HepG2 (cell line): ENCODE data around the gene ZFP36L2. TPM values are rescaled to one million over a fixed set of nuclear protein-coding genes. Genes with fewer than 3 reads are reported as not detected.

Experiments used
- FOXO1 ChIP-seq: sonication (generic); formaldehyde crosslinking; IDR thresholded peaks from 2 replicates; pipeline ENCODE4 v1.4.0; 2020; ENCODE audit warnings: missing genetic modification reagents
- GATAD2A ChIP-seq: IDR thresholded peaks from 2 replicates; pipeline ENCODE4 v1.6.1; 2016
- GPN1 ChIP-seq: sonication (generic); formaldehyde crosslinking; IDR thresholded peaks from 2 replicates; pipeline ENCODE4 v1.5.1; 2020; ENCODE audit warnings: missing genetic modification reagents, borderline replicate concordance
- HIVEP1 ChIP-seq: sonication (generic); formaldehyde crosslinking; IDR thresholded peaks from 2 replicates; pipeline ENCODE4 v1.4.0; 2020; ENCODE audit warnings: mild to moderate bottlenecking, missing genetic modification reagents
- ISL2 ChIP-seq: sonication (generic); formaldehyde crosslinking; IDR thresholded peaks from 2 replicates; pipeline ENCODE4 v1.5.0; 2020; ENCODE audit warnings: missing genetic modification reagents
- KDM3A ChIP-seq: IDR thresholded peaks from 2 replicates; pipeline ENCODE4 v1.6.1; 2018; ENCODE audit warnings: low read depth, missing compliant biosample characterization
- KLF11 ChIP-seq: IDR thresholded peaks from 2 replicates; pipeline ENCODE4 v1.6.1; 2016; ENCODE audit warnings: missing compliant biosample characterization
- KLF16 ChIP-seq, 2 experiments: sonication (generic) in 1 of 2; formaldehyde crosslinking in 1 of 2; IDR thresholded peaks; 2 replicates each; pipeline versions ENCODE4 v1.6.1 to v1.8.0; 2016 to 2023; ENCODE audit warnings: missing genetic modification reagents in 2 of 2, missing compliant biosample characterization in 1 of 2
- MXD4 ChIP-seq: IDR thresholded peaks from 2 replicates; pipeline ENCODE4 v1.6.1; 2016; ENCODE audit warnings: mild to moderate bottlenecking, missing biosample characterization, missing genetic modification reagents
- NR1H2 ChIP-seq: sonication (generic); formaldehyde crosslinking; IDR thresholded peaks from 2 replicates; pipeline ENCODE4 v1.8.1; 2022; ENCODE audit warnings: low read depth, missing genetic modification reagents, borderline replicate concordance
- NR2F6 ChIP-seq, 2 experiments: IDR thresholded peaks; 2 replicates each; pipeline ENCODE4 v1.6.1; 2016; ENCODE audit warnings: antibody characterized with exemption in 1 of 2, mild to moderate bottlenecking in 1 of 2
- SNAI1 ChIP-seq: sonication (generic); formaldehyde crosslinking; IDR thresholded peaks from 2 replicates; pipeline ENCODE4 v1.5.0; 2020; ENCODE audit warnings: mild to moderate bottlenecking, missing genetic modification reagents, borderline replicate concordance
- TAF1 ChIP-seq: sonication (generic); formaldehyde crosslinking; IDR thresholded peaks from 2 replicates; pipeline ENCODE4 v1.4.0; 2020; ENCODE audit warnings: missing genetic modification reagents
- TARDBP ChIP-seq: sonication (generic); formaldehyde crosslinking; IDR thresholded peaks from 2 replicates; pipeline ENCODE4 v1.8.0; 2022; ENCODE audit warnings: mild to moderate bottlenecking, missing genetic modification reagents
- ZFP90 ChIP-seq: sonication (generic); formaldehyde crosslinking; IDR thresholded peaks from 2 replicates; pipeline ENCODE4 v1.8.0; 2022; ENCODE audit warnings: missing genetic modification reagents, mild to moderate bottlenecking, inconsistent platforms, borderline replicate concordance
- ZNF232 ChIP-seq: sonication (generic); formaldehyde crosslinking; IDR thresholded peaks from 2 replicates; pipeline ENCODE4 v1.4.0; 2020; ENCODE audit warnings: missing genetic modification reagents, borderline replicate concordance
- ZNF441 ChIP-seq: sonication (generic); formaldehyde crosslinking; IDR thresholded peaks from 2 replicates; pipeline ENCODE4 v1.7.0; 2021; ENCODE audit warnings: missing genetic modification reagents, borderline replicate concordance
- ZNF841 ChIP-seq: sonication (generic); formaldehyde crosslinking; IDR thresholded peaks from 2 replicates; pipeline ENCODE4 v1.8.1; 2023; ENCODE audit warnings: missing genetic modification reagents, borderline replicate concordance
- polyA plus RNA-seq, 8 experiments: library from polyadenylated mRNA; depleted of rRNA in 3 of 8; stranded (reverse) in 7 of 8; unstranded in 1 of 8; fragments of >200 nt; fragmentation: Illumina TruSeq in 4 of 8; extraction: Trizol in 4 of 8; gene quantifications; 2 replicates each; pipeline versions ENCODE4 v1.2.1 to v1.2.3, GENCODE V29; 2011 to 2016; ENCODE audit warnings: low read depth in 4 of 8, missing spikeins in 1 of 8, mixed read lengths in 1 of 8; ENCODE audit not compliant: insufficient read depth in 1 of 8
- total RNA-seq, 5 experiments: library from RNA; depleted of rRNA; stranded (reverse); fragments of >200 nt; fragmentation: Illumina TruSeq; extraction: Trizol; gene quantifications; 2 replicates each; pipeline ENCODE4 v1.2.3, GENCODE V29; 2016; ENCODE audit warnings: low read depth in 1 of 5
- TF ChIP-seq, protein P1 (sequence below): sonication (generic); formaldehyde crosslinking; IDR thresholded peaks from 2 replicates; pipeline ENCODE4 v1.5.1; 2020; ENCODE audit warnings: missing genetic modification reagents, mild to moderate bottlenecking, borderline replicate concordance
- TF ChIP-seq, protein P2 (sequence below): sonication (generic); formaldehyde crosslinking; IDR thresholded peaks from 2 replicates; pipeline ENCODE4 v1.5.0; 2020; ENCODE audit warnings: missing genetic modification reagents
- TF ChIP-seq, protein P3 (sequence below): sonication (generic); formaldehyde crosslinking; IDR thresholded peaks from 2 replicates; pipeline ENCODE4 v1.5.1; 2020; ENCODE audit warnings: mild to moderate bottlenecking, missing genetic modification reagents, moderate library complexity

ZFP36L2 gene
- total and polyA plus RNA-seq, 2 of the 13 experiments (the other 11 are each of a cell fraction or from before 2014, with no cell fraction given): 11.2 to 21.8 TPM

DNA sequence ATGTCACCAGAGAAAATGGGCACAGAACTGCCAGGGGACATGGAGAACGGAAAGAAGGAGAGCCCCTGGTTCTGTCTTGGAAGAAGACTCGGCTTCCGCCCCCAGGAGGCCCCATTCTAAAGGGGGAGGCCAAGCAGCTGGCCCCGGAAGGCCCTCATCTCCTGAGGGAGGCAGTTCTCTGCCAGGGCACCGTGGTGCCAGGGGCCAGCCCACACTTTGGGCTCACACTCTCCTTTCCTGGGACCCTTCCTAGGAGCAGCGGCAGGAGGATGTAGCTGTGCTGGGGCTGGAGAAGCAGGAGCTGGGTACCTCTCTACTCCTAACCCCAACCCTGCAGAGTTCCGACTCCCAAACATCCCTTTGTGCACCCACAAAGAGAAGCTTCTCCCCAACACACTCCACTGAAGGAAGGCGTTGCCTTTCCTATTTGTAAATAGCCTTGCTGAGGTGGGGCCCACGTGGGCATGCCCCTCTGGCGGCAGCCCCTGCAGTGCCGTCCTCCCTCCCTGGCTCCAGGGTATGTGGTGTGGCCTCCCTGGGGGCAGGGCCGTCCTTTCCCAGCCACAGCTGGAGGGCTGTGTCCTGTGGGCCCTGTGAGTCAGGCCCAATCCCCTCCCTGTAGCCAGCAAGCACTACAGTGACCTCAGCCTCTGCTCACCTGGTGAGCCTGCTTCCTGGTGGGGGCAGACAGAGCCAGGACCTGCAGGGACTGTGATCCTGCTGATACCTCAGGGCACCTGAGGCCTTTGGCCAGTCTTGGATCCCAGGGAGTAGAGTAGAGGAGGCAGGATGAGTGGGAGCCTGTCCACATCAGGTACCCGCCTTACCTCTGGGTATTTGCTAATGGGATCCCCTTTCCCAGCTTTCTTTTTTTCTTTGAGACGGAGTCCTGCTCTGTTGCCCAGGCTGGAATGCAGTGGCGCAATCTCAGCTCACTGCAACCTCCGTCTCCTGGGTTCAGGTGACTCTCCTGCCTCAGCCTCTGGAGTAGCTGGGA is 26.6 kb downstream of the ZFP36L2 start (continued):
- TF ChIP-seq, protein P1, sequence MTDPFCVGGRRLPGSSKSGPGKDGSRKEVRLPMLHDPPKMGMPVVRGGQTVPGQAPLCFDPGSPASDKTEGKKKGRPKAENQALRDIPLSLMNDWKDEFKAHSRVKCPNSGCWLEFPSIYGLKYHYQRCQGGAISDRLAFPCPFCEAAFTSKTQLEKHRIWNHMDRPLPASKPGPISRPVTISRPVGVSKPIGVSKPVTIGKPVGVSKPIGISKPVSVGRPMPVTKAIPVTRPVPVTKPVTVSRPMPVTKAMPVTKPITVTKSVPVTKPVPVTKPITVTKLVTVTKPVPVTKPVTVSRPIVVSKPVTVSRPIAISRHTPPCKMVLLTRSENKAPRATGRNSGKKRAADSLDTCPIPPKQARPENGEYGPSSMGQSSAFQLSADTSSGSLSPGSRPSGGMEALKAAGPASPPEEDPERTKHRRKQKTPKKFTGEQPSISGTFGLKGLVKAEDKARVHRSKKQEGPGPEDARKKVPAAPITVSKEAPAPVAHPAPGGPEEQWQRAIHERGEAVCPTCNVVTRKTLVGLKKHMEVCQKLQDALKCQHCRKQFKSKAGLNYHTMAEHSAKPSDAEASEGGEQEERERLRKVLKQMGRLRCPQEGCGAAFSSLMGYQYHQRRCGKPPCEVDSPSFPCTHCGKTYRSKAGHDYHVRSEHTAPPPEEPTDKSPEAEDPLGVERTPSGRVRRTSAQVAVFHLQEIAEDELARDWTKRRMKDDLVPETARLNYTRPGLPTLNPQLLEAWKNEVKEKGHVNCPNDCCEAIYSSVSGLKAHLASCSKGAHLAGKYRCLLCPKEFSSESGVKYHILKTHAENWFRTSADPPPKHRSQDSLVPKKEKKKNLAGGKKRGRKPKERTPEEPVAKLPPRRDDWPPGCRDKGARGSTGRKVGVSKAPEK (CRISPR knock-in tag): 0 out of 2 replicates have a peak, but pooled peaks have one; percentile 23
- peak; percentile 64 for TF ChIP-seq HIVEP1
- TF ChIP-seq, protein P2, sequence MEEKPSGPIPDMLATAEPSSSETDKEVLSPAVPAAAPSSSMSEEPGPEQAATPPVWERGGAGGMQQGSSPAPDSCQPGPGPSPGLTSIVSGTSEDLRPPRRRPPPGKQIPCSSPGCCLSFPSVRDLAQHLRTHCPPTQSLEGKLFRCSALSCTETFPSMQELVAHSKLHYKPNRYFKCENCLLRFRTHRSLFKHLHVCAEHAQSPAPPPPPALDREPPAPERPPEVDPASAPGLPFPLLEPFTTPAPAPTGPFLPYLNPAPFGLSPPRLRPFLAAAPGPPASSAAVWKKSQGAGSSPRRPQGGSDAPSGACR (CRISPR knock-in tag): 0 out of 2 replicates have a peak, but pooled peaks have one; percentile 29
- 0 out of 2 replicates have a peak, but pooled peaks have one; percentile 65 for TF ChIP-seq KLF11 (CRISPR knock-in tag)
- TF ChIP-seq ZNF232 (CRISPR knock-in tag): peak; percentile 49; the same call in 1 of the 2 replicates
- TF ChIP-seq KDM3A (CRISPR knock-in tag): peak; percentile 81; the same call in 1 of the 2 replicates
- peak; percentile 5; the same call in 1 of the 2 replicates for TF ChIP-seq ISL2 (CRISPR knock-in tag)
- TF ChIP-seq ZFP90 (CRISPR knock-in tag): 0 out of 2 replicates have a peak, but pooled peaks have one; percentile 29
- 0 out of 4 replicates have a peak, but pooled peaks of 1 of the 2 experiments have one; percentile 70 for TF ChIP-seq KLF16 (CRISPR knock-in tag; IDR thresholded peaks at IDR 0.05)
- peak; percentile 23; the same call in 1 of the 2 replicates for TF ChIP-seq NR2F6 (IDR thresholded peaks at IDR 0.05)
- TF ChIP-seq NR2F6 (CRISPR knock-in tag; IDR thresholded peaks at IDR 0.05): peak; percentile 84
- peak; percentile 8; the same call in 1 of the 2 replicates for TF ChIP-seq ZNF441 (CRISPR knock-in tag)
- TF ChIP-seq TARDBP: peak; percentile 65; the same call in 1 of the 2 replicates
- TF ChIP-seq FOXO1: peak; percentile 67; the same call in 1 of the 2 replicates
- TF ChIP-seq TAF1: peak; percentile 60; the same call in 1 of the 2 replicates
- TF ChIP-seq, protein P3, sequence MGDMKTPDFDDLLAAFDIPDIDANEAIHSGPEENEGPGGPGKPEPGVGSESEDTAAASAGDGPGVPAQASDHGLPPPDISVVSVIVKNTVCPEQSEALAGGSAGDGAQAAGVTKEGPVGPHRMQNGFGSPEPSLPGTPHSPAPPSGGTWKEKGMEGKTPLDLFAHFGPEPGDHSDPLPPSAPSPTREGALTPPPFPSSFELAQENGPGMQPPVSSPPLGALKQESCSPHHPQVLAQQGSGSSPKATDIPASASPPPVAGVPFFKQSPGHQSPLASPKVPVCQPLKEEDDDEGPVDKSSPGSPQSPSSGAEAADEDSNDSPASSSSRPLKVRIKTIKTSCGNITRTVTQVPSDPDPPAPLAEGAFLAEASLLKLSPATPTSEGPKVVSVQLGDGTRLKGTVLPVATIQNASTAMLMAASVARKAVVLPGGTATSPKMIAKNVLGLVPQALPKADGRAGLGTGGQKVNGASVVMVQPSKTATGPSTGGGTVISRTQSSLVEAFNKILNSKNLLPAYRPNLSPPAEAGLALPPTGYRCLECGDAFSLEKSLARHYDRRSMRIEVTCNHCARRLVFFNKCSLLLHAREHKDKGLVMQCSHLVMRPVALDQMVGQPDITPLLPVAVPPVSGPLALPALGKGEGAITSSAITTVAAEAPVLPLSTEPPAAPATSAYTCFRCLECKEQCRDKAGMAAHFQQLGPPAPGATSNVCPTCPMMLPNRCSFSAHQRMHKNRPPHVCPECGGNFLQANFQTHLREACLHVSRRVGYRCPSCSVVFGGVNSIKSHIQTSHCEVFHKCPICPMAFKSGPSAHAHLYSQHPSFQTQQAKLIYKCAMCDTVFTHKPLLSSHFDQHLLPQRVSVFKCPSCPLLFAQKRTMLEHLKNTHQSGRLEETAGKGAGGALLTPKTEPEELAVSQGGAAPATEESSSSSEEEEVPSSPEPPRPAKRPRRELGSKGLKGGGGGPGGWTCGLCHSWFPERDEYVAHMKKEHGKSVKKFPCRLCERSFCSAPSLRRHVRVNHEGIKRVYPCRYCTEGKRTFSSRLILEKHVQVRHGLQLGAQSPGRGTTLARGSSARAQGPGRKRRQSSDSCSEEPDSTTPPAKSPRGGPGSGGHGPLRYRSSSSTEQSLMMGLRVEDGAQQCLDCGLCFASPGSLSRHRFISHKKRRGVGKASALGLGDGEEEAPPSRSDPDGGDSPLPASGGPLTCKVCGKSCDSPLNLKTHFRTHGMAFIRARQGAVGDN (CRISPR knock-in tag): peak; percentile 97
- no peak for TF ChIP-seq SNAI1
- TF ChIP-seq MXD4: peak; percentile 79; the same call in 1 of the 2 replicates
- TF ChIP-seq GATAD2A (CRISPR knock-in tag): peak; percentile 79
- peak; percentile 84; the same call in 1 of the 2 replicates for TF ChIP-seq GPN1 (CRISPR knock-in tag)
- TF ChIP-seq ZNF841 (CRISPR knock-in tag): no peak
- TF ChIP-seq NR1H2 (CRISPR knock-in tag): 0 out of 2 replicates have a peak, but pooled peaks have one; percentile 10
